D721Med (cell line): ENCODE measurements around the gene RALGPS1.
A peak's percentile ranks its signal among the peaks of the same experiment; 100 is the strongest.

Source experiments
- DNase-seq: peaks from one replicate; pipeline ENCODE4 v3.0.0; 2011; ENCODE audit warnings: low spot score; ENCODE audit not compliant: insufficient read length
- FAIRE-seq: peaks from 2 replicates; lab custom pipeline; 2011; peaks lifted over from hg19 to GRCh38; lab: Jason Lieb, UNC
- CTCF ChIP-seq: IDR thresholded peaks from 2 replicates; pipeline ENCODE4 v1.5.1; 2012; ENCODE audit warnings: mild to moderate bottlenecking, control low read depth; ENCODE audit not compliant: insufficient read depth; ENCODE audit errors: missing control alignments

RALGPS1 gene

DNA sequence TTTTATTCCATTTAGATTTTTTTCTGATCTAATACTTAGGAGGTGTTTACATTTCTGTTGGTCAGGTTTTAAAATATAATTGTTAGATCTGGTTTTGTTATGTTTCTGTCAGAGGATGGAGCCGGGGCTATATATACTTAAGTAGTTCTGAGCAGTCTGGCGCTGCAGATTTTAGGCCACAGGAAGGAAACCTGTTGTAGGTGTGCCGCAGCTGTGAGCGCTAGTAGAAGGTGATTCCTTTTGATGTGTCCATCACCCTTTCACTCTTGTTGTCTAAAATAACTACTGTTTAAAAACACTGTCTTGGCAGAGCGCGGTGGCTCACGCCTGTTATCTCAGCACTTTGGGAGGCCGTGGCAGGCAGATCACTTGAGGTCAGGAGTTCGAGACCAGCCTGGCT lies 37.2 kb upstream of the RALGPS1 start:
- FAIRE-seq (no peak), DNase-seq (no peak)

DNA sequence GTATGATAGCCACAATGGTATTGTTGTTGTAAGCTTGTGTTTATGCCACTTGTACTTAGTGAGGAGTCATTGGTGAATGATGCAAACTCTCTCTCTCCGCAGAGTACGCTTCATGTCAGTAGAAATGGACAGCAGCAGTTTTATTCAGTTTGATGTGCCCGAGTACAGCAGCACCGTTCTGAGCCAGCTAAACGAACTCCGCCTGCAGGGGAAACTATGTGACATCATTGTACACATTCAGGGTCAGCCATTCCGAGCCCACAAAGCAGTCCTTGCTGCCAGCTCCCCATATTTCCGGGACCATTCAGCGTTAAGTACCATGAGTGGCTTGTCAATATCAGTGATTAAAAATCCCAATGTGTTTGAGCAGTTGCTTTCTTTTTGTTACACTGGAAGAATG lies 35.3 kb upstream of the RALGPS1 start:
- FAIRE-seq (no peak), DNase-seq (no peak)
- TF ChIP-seq CTCF = no peak

More for the DNA sequence above, 37.2 kb upstream of the RALGPS1 start:
- no peak for TF ChIP-seq CTCF

DNA sequence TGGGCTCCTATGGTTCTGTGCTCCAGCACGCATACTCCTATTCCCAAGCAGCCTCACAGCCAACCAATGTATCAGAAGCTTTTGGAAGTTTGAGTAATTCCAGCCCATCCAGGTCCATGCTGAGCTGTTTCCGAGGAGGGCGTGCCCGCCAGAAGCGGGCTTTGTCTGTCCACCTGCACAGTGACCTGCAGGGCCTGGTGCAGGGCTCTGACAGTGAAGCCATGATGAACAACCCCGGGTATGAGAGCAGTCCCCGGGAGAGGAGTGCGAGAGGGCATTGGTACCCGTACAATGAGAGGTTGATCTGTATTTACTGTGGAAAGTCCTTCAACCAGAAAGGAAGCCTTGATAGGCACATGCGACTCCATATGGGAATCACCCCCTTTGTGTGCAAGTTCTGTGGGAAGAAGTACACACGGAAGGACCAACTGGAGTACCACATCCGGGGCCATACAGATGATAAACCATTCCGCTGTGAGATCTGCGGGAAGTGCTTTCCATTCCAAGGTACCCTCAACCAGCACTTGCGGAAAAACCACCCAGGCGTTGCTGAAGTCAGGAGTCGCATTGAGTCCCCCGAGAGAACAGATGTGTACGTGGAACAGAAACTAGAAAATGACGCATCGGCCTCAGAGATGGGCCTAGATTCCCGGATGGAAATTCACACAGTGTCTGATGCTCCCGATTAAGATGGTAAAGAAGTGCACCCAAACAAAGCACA lies 34.2 kb upstream of the RALGPS1 start:
- no peak for DNase-seq
- TF ChIP-seq CTCF = no peak
- no peak for FAIRE-seq

DNA sequence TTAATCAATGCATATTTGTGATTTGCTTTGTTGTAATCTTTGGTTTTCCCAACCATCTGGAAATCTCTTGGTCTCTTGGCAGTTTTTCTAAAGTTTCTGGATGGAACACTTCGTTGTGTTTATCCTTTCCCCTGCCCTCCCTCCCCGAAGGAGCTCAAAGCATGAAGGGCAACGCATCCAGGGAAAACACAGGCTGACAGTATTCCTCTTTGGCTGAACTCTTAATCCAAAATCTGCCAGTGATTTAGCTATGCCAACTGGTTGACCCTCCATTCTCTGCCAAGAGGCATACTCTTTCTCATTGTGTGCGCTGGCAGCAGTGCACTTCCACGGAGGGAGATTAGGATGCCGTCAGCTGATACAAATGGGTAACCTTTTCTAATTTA lies 33.6 kb upstream of the RALGPS1 start:
- no peak for DNase-seq
- no peak for FAIRE-seq
- no peak for TF ChIP-seq CTCF

- DNase-seq (no peak), FAIRE-seq (no peak)
- no peak for TF ChIP-seq CTCF
These were observed 31.8 kb upstream of the RALGPS1 start for GRCh38 chr9:126882746-126883145.

- TF ChIP-seq CTCF = no peak
- DNase-seq (no peak), FAIRE-seq (peak; percentile 38)
These were observed 30.9 kb upstream of the RALGPS1 start for GRCh38 chr9:126883636-126884035.

DNA sequence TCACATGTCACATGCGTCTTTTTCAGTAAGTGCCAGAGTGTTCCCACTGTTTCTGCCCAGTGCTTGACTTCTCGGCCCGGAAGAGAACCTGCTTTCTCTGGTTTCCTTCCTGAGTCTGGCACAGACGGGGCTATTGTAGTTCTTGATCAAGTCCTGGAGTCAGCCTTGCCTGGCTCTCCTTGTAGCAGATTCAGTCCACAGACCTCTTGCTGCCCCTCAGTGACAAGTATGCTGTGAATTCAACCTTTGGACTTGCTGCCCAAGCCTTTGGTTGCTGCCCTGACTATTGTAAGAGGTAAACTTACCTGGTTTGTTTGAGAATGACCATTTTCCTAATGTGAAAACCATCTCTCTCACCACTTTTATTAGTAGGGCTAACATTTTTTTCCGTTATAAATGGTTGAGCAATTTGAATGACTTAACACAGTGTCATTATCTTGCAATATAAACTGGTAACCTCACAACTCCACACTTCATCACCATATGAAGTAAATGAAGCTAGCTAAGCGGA lies 29.4 kb upstream of the RALGPS1 start:
- no peak for DNase-seq
- FAIRE-seq = no peak
- TF ChIP-seq CTCF = no peak
